Epithelial cell of proximal tubule (primary cell): Measurements from ENCODE around the gene TOPAZ1. TPM values are rescaled to one million over a fixed set of nuclear protein-coding genes. Genes with fewer than 3 reads are reported as not detected.
A peak's percentile ranks its signal among the peaks of the same experiment; 100 is the strongest.

Experiments
- DNase-seq: peaks from one replicate; pipeline ENCODE4 v3.0.0-alpha.2; 2011; ENCODE audit warnings: low read depth
- H3K4me3 ChIP-seq: 2 replicates; pipeline ENCODE4 v1.5.1; 2011; ENCODE audit warnings: low read depth, mild to moderate bottlenecking, low read length
- CTCF ChIP-seq: conservative IDR thresholded peaks from 2 replicates; pipeline ENCODE4 v1.5.1; 2012; ENCODE audit warnings: low read depth, mild to moderate bottlenecking, low read length
- total RNA-seq: library from RNA; depleted of rRNA; stranded (reverse); fragments of >200 nt; gene quantifications from 2 replicates; pipeline ENCODE4 v1.2.3, GENCODE V29; 2015

Gene TOPAZ1
- total RNA-seq, 1 donor from 2014 or later, result not detected

GRCh38 chr3:44232407-44232806 lies 9.3 kb upstream of the TOPAZ1 start:
- no peak for TF ChIP-seq CTCF
- no peak for DNase-seq
- H3K4me3 ChIP-seq, result no peak overlapping the region

DNA sequence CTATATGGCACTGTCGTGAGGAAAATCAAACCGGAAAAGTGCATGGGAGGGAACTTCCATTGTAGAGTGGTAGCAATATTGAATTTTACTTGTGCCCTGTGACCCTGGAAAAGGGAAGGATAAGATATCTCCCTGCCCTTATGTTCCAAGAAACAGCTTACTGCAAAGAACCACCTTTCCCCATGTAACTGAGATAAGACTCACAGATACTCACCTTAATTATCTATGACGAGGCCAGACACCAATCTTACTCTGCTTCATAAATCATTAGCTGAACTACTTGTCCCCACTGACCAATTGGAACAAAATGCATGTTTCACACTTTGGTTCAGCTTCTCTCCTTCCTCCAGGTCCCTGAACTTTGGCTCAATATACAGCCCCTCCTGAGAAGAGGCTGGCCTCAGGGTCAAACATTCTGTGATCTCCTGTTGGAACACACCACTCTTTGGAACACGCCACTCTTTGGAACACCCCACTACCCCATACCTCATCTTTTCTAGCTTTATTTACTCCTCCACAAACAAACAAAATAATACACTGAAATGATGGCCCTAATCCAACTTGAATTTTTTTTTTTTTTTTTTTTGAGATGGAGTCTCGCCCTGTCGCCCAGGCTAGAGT lies 6.9 kb upstream of the TOPAZ1 start:
- no peak overlapping the region for H3K4me3 ChIP-seq
- no peak for TF ChIP-seq CTCF
- no peak for DNase-seq

DNA sequence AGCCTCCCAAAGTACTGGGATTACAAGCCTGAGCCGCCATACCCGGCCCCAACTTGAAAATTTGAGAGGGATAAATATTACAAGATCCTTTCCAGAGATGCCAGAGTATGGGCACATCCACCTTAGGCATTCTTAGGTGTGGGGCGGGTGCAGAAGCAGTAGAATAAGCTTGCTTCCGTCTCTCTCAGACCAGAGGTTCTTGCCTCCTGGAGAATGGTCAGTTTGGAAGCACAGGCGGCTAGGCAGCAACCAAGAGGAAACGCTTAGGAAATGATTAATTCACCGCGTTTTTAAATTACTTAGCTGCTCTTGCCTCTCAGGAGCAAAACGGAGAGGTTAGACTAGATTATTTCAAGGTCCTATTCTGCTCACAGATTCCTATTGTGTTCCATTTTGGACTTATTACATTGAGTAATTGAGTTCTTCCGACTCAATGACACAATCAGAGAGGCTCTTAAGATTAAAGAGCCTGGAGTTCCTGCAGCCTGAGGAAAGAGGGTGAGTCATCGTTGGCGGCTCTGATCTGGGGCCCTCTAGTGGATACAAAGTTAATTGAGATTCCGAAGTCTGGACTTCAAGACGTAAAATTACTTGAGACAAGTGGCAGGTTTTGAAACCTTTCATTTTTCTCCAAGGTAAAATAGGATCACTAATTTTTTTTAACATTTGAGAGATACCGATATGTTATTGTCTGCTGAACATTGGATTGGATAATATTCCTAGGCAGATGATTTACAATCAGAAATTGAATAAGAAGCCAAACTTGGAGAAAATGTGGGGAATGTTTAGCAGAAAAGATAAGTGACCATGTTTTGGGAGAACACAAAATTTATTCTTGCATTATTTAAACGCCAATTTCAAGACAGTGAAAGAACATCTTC lies 5.8 kb upstream of the TOPAZ1 start:
- TF ChIP-seq CTCF, result peak; percentile 84
- DNase-seq, result peak; percentile 86
- H3K4me3 ChIP-seq, result peak overlapping the region; percentile 34

- no peak for DNase-seq
- no peak overlapping the region for H3K4me3 ChIP-seq
- TF ChIP-seq CTCF, result no peak
Measured at GRCh38 chr3:44236485-44236908, 5.2 kb upstream of the TOPAZ1 start.

DNA sequence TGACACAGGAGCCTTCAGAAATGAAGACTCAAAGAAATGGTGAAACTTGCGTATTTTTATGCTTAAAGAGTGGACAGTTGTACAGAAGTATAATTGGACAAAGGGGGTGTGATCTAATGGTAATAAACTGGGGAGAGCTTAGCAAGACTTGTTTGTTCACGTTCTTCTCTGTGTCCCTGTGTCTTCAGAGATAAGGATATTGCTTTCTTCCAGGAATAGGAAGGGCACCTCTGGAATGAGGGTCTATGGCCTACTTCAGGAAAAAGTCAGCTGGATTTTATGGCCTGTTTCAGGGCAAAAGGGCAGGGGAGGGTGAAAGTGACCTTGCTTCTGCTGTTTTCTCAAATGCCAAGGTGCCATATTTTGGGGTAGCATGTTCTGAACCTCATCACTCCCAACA lies 4.5 kb upstream of the TOPAZ1 start:
- DNase-seq, result no peak
- TF ChIP-seq CTCF, result no peak
- no peak overlapping the region for H3K4me3 ChIP-seq

DNA sequence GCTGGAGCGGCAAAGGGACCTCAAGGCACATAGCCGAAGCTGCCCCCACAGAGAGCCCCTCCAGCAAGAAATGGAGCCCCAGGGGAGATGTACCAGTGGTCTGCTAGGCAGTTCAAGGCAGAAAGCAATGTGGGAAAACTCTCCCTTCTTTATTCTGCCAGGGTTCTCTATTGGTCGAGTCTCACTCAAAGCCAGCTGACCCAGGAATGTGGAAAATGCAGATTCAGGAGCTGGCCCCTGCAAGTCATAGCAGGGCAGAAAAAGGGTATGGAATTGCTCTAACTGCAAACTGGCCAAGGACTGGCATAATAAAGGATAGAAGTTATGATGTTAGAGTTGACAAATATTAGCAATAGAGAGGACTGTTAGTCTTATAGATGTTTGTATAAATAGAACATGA lies 4.0 kb upstream of the TOPAZ1 start:
- DNase-seq, result no peak
- H3K4me3 ChIP-seq, result no peak overlapping the region
- no peak for TF ChIP-seq CTCF
